SIG-M5 treated with dmso at 0.1 percent for 504 hours (cell line): ENCODE measurements around the gene GUCA1A.
"Not testable (repeated sequence)": the region's sequence is repeated elsewhere in the genome, so short reads cannot be mapped to it uniquely, and the experiment has no call there.

Experiments used
- DNase-seq: peaks from one replicate; lab custom pipeline; 2025; ENCODE audit not compliant: unreplicated experiment; lab: John Stamatoyannopoulos, UW

Gene GUCA1A

DNA sequence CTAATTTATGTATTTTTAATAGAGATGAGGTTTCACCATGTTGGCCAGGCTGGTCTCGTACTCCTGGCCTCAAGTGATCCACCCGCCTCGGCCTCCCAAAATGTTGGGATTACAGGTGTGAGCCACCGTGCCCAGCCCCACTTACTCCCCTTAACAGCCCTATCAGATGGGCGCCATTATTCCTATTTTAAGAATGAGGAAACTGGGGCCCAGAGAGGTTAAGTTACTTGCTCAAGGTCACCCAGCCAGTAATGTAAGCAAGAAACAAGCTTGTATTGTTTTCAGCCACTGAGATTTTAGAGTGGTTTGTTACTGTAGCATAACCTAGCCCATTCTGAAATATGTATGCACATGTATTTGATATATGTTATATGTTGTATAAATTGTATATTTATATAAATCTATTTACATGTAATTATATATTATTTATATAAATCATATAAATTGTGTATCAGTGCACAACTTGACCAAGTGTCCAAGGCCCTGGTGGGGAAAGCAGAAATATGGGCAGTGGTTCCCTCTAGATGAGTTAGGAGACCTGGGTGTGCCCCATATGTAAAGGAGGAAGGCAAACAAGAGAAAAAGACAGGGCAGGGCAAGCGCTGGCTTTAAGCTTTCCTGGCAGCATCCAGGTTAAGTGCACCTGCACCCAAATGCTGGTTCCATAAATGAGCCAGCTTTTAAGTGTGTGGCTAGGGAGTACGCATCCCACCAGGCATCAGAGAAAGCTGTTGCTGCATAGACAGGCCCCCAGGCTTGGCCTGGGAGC lies 1.2 kb upstream of the GUCA1A start:
- no peak for DNase-seq

DNA sequence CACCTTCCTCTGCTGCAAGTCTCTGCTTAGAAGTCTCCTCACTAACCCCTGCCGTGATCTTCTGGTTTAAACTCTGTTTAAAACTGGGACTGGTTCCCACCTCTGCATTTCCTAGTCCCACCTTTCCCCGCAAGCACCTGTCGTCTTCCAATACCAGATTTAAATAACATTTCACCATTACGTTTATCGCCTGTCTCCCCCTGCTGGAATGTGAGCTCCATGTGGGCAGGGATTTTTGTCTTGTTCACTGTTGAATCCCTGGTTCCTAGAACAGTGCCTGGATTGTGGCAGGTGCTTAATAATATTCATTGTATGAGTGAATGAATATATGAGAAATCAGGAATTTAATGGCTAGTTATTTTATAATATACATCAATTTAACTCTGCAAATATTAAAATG lies 2.7 kb downstream of the GUCA1A start:
- DNase-seq: no peak

DNA sequence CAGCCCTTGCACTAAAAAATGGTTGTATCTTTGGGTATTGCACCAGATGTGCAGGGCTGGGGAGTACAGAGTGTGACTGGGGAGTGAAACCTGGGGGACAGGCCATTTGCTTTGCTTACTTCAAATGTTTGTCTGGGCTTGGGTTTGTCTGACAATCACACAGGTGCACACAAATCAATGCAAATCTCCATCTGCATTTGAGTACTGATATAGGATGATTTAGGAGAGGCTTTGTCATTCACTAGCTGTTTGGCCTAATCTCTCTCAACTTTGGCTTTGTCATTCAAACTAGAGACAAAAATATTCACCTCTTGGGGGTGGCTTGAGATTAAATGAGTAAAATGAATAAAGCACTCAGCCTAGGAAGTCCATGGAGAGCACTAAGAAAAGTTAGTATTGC lies 3.8 kb downstream of the GUCA1A start:
- no peak for DNase-seq

DNA sequence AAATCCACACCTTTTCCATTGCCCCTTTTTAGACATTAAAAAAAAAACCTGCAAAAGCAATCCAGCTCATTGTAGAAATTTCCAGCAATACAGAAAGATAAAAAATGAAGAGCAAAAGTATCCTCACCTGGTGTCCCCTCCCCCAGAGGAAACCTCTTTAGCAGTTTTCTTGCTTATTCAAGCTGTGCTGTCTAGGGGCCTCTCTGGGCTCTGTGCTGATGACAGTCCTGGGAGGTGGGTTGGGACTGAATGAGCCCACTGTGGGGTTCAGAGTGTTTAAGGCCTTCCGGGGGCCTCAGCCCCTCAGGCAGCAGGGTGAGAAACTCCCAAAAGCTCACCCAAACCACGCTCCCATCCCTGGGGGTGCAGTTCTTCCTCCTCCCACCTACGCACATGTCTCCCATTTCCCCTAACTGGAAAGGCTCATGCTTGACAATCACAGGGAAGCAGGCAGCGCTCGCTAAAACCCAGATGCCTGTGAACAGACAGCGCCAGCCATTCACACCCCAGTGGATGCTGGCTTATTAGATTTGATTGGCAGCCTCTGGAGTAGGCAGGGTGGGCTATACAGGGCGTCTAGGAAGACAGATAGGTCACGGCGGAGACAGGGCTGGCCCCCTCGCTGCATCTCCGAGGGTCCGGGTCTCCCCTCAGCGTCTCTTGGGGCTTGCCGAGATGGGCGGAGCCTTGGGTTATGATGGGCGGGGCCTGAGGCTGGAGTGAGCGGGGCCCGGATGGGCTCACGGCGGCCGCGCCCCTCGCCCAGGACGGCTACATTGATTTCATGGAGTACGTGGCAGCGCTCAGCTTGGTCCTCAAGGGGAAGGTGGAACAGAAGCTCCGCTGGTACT lies 4.6 kb downstream of the GUCA1A start:
- no peak for DNase-seq

GRCh38 chr6:42179261-42179944 lies 6.2 kb downstream of the GUCA1A start:
- no peak for DNase-seq

- DNase-seq: no peak
Observed at GRCh38 chr6:42179945-42180313, 6.8 kb downstream of the GUCA1A start.

GRCh38 chr6:42182101-42182500 lies 8.9 kb downstream of the GUCA1A start:
- no peak for DNase-seq

GRCh38 chr6:42184475-42184874 lies 11.3 kb downstream of the GUCA1A start:
- no peak for DNase-seq

- DNase-seq: no peak
Observed at GRCh38 chr6:42185597-42185996, 12.4 kb downstream of the GUCA1A start.

- DNase-seq: no peak
Observed at GRCh38 chr6:42188406-42188805, 15.2 kb downstream of the GUCA1A start.

DNA sequence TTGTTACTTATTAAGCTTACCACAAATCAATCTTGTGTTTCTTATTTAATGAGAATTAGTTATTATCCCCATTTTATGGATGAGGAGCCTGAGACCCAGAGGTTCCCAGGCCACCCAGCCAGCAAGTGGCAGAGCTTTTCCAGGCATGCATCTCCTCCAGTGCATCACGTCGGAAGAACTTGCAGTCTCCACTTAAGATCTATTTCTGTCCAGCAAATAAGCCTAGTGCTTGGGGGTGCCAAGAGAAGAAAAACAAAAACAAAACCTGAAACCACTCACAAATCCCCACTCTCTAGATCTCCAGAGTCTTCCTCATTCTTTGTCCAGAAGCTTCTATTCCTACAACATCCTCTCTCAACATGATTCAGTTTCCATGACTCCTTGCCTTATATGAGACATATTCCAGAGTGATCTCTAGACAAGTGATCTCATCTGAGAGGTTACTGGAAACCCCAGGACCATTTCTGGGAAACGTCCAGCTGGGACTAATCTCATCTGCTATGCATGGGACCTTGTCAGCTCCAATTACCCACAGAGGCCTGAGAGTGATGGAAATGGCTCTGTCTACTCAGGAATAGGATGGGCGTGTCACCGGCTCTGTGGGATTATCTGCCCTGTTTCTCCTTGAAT lies 17.5 kb downstream of the GUCA1A start:
- DNase-seq: no peak

DNA sequence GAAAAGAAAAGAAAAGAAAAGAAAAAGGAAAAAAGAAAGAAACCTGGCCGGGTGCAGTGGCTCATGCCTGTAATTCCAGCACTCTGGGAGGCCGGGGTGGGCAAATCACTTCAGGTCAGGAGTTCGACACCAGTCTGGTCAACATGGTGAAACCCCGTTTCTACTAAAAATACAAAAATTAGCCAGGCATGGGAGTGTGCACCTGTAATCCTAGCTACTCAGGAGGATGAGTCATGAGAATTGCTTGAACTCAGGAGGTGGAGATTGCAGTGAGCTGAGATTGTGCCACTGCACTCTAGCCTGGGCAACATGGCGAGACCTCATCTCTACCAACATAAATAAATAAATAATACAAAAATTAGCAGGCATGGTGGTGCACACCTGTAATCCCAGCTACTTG lies 19.2 kb downstream of the GUCA1A start:
- DNase-seq: not testable (repeated sequence)

- no peak for DNase-seq
Observed at GRCh38 chr6:42193491-42193894, 20.3 kb downstream of the GUCA1A start.

DNA sequence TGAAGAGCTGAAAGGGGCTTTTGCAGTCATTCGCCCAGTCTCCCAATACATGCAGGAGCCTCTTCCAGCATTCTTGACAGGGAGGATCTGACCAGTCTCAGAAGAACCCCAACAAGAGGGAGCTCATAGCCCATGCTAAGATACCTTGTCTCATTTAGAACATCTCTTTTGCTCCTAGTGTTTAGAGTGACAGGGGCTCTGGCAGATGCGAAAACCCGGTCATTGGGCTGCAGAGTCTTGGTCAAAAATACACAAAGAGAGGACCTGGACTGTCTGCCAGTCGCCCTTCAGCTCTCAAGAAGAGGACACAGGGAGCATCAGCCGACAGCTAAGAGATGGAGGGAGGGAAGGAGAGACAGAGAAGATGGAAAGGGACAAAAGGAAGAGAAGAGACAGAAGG lies 20.9 kb downstream of the GUCA1A start:
- no peak for DNase-seq

GRCh38 chr6:42195415-42195814 lies 22.3 kb downstream of the GUCA1A start:
- DNase-seq: peak; percentile 19

- DNase-seq: peak; percentile 28
Observed at GRCh38 chr6:42197555-42198362, 24.6 kb downstream of the GUCA1A start.

DNA sequence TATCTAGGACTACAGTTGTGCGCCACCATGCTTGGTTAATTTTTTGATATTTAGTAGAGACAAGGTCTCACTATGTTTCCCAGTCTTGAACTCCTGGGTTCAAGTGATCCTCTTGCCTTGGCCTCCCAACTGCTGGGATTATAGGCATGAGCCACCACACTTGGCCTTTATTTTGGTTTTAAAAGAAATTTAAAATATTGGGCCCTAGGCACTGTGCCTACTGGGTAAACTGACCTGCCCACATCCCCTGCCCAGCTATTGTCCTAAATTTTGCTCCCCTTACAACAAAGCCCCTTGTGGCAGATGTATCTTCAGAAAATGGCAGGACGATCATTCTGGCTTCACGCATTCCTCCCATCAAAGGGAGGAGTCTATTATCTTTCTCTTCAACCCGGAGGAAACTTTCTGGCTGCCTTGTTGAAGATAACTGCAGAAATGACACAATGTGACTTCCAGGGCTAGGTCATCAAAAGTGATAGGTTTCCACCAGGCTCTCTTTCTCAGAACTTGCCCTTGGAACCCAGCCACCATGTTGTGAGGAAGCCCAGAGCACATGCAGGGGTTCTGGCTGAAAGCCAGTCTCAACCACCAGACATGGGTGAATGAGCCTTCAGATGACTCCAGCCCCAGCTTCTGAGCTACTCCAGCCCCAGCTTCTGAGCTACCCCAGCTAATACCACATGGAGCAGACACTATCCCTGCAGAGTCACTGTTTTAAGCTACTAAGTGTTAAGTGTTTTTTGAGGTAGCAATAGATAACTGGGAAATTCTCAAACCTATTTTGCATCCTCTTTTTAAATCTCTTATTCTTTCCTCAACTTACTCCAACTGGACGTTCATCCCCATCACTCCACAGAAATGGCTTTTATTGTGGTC lies 26.2 kb downstream of the GUCA1A start:
- no peak for DNase-seq

DNA sequence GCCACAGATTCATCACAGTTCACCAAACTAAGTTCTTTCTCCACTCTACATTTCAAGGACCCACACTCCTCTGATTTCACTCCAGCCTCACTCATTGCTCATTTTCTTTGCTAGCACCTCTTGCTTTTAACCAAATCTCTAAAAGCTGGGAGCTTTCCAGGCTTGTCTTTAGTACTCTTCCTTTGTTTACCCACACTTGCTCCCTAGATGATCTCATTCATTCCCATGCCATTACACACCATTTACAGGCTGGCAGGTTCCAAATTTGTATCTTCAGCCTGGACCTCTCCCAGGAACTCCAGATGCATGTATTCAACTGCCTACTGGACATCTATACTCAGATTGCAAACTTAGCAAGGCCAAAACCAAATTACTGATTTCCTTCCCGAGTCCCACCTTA lies 26.9 kb downstream of the GUCA1A start:
- DNase-seq: no peak

DNA sequence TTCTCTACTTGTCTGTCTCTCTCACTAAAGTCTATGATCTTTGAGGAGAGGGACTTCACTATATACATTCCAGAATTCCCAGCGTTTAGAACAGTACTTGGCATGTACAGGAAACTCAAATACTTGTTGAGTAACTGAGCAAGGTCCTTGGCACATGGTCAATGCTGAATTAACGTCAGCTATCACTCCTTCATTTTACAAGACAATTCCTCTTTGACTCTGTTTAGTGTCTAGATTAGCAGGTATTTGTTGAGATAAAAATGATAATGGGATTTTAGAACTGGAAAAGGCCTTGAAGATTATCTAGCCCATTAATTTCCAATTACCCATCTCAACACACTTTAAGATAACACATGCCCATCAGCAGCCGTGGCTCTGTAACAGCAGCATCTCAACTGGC lies 28.2 kb downstream of the GUCA1A start:
- DNase-seq: no peak
